ENCODE results near the gene CBX3. TPM values are rescaled to one million over a fixed set of nuclear protein-coding genes. Genes with fewer than 3 reads are reported as not detected.
A peak's percentile ranks its signal among the peaks of the same experiment; 100 is the strongest.

Gene CBX3
- total RNA-seq, 1 donor from 2014 or later, result 148 TPM

DNA sequence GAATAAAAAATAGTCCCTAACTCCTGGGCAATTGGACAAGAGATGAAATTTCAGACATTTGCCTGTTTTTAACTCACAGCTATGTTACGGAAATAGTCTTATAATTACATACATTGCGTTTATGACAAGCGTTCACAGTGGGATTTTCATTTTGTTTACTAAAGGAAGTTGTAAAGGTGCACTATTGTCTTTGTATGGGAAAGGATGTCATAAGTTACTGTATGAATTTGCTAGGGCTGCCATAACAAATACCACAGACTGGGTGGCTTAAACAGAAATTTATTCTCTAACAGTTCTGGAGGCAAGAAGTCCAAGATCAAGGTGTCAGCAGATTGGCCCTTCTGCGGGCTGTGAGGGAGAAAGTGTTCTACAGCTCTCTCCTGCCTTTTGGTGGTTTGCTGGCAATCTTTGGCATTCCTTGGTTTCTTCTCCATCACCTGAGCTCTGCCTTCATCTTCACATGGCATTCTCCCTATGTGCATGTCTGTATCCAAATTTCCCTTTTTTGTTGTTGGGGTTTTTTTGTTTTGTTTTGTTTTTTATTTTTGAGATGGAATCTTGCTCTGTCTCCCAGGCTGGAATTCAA, 43.9 kb upstream of the CBX3 start:
- H2AFZ ChIP-seq (ENCODE audit: low read depth, low read length), result no peak overlapping the region
- peaks cover 5% of the 10 kb centered on the region for H4K20me1 ChIP-seq (ENCODE audit: insufficient read depth, low read length)
- H3K27me3 ChIP-seq (ENCODE audit: insufficient read depth, low read length), result no peaks in the 10 kb centered on the region
- Mint-ChIP-seq H3K36me3 (ENCODE audit: low read depth, unreplicated experiment) (peaks cover 5% of the 10 kb centered on the region), H3K9me3 (ENCODE audit: unreplicated experiment) (no peaks in the 10 kb centered on the region), H3K27ac (ENCODE audit: unreplicated experiment) (peak overlapping the region; percentile 100), H3K4me1 (ENCODE audit: low read depth, unreplicated experiment) (peaks cover 71% of the 10 kb centered on the region), H3K4me3 (ENCODE audit: unreplicated experiment) (peak overlapping the region; percentile 20), H3K27me3 (ENCODE audit: low read depth, unreplicated experiment) (no peaks in the 10 kb centered on the region)
- TF ChIP-seq, protein P1, sequence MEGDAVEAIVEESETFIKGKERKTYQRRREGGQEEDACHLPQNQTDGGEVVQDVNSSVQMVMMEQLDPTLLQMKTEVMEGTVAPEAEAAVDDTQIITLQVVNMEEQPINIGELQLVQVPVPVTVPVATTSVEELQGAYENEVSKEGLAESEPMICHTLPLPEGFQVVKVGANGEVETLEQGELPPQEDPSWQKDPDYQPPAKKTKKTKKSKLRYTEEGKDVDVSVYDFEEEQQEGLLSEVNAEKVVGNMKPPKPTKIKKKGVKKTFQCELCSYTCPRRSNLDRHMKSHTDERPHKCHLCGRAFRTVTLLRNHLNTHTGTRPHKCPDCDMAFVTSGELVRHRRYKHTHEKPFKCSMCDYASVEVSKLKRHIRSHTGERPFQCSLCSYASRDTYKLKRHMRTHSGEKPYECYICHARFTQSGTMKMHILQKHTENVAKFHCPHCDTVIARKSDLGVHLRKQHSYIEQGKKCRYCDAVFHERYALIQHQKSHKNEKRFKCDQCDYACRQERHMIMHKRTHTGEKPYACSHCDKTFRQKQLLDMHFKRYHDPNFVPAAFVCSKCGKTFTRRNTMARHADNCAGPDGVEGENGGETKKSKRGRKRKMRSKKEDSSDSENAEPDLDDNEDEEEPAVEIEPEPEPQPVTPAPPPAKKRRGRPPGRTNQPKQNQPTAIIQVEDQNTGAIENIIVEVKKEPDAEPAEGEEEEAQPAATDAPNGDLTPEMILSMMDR (IDR thresholded peaks at IDR 0.05; ENCODE audit: insufficient read depth, low read depth, low read length), result no peak
- no peak for TF ChIP-seq EZH2 (IDR thresholded peaks at IDR 0.05; ENCODE audit: insufficient read depth, low read length)
- H3K9me3 ChIP-seq (ENCODE audit: insufficient read depth, low read depth, low read length), result no peaks in the 10 kb centered on the region
- no peaks in the 10 kb centered on the region for H3K36me3 ChIP-seq (ENCODE audit: insufficient read depth, low read length)
- peaks cover 52% of the 10 kb centered on the region for H3K4me1 ChIP-seq (ENCODE audit: insufficient read depth, low read length)
- DNase-seq (ENCODE audit: low read depth) (no peak), FAIRE-seq (no peak)
- peaks cover 43% of the 10 kb centered on the region for H3K79me2 ChIP-seq (ENCODE audit: insufficient read depth, low read length)
- H3K9ac ChIP-seq (ENCODE audit: low read length), result no peak overlapping the region
- H3K4me2 ChIP-seq (ENCODE audit: low read length), result no peak overlapping the region
- H3K4me3 ChIP-seq (ENCODE audit: insufficient read depth, low read depth, low read length), result no peak overlapping the region
- H3K27ac ChIP-seq (ENCODE audit: low read depth, low read length), result peak overlapping the region; percentile 90

DNA sequence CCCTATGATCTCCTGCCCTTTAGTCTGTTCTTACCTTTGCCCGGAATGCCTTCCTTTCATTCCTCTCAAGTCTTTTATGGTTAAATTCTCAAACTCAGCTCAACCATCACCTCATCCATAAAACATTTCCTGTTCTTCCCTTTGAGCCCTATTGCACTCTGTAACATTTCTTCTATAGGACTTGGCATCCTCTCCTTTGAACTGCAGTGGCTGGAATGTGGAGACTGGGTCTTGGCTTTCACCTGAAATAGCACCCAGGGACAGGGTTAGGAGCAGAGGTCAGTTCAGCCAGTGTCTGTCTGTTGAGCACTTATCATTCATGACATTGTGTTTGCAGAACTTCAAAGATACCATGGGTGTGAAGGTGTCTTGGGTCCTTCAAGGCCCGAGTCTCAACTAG, 42.3 kb upstream of the CBX3 start:
- Mint-ChIP-seq H3K4me3 (ENCODE audit: unreplicated experiment) (peak overlapping the region; percentile 9), H3K4me1 (ENCODE audit: low read depth, unreplicated experiment) (peaks cover 62% of the 10 kb centered on the region), H3K27me3 (ENCODE audit: low read depth, unreplicated experiment) (no peaks in the 10 kb centered on the region), H3K9me3 (ENCODE audit: unreplicated experiment) (no peaks in the 10 kb centered on the region), H3K27ac (ENCODE audit: unreplicated experiment) (peak overlapping the region; percentile 81), H3K36me3 (ENCODE audit: low read depth, unreplicated experiment) (peaks cover 5% of the 10 kb centered on the region)
- TF ChIP-seq, protein P1 (IDR thresholded peaks at IDR 0.05; ENCODE audit: insufficient read depth, low read depth, low read length), result no peak
- no peak for TF ChIP-seq EZH2 (IDR thresholded peaks at IDR 0.05; ENCODE audit: insufficient read depth, low read length)
- H3K9me3 ChIP-seq (ENCODE audit: insufficient read depth, low read depth, low read length), result no peaks in the 10 kb centered on the region
- FAIRE-seq (no peak), DNase-seq (ENCODE audit: low read depth) (peak; percentile 32)
- H3K9ac ChIP-seq (ENCODE audit: low read length), result no peak overlapping the region
- no peaks in the 10 kb centered on the region for H3K27me3 ChIP-seq (ENCODE audit: insufficient read depth, low read length)
- peak overlapping the region; percentile 53 for H3K4me2 ChIP-seq (ENCODE audit: low read length)
- no peak overlapping the region for H3K4me3 ChIP-seq (ENCODE audit: insufficient read depth, low read depth, low read length)
- H3K79me2 ChIP-seq (ENCODE audit: insufficient read depth, low read length), result peaks cover 31% of the 10 kb centered on the region
- no peaks in the 10 kb centered on the region for H3K36me3 ChIP-seq (ENCODE audit: insufficient read depth, low read length)
- H4K20me1 ChIP-seq (ENCODE audit: insufficient read depth, low read length), result peaks cover 5% of the 10 kb centered on the region
- H3K27ac ChIP-seq (ENCODE audit: low read depth, low read length), result no peak overlapping the region
- no peak overlapping the region for H2AFZ ChIP-seq (ENCODE audit: low read depth, low read length)
- peaks cover 40% of the 10 kb centered on the region for H3K4me1 ChIP-seq (ENCODE audit: insufficient read depth, low read length)

DNA sequence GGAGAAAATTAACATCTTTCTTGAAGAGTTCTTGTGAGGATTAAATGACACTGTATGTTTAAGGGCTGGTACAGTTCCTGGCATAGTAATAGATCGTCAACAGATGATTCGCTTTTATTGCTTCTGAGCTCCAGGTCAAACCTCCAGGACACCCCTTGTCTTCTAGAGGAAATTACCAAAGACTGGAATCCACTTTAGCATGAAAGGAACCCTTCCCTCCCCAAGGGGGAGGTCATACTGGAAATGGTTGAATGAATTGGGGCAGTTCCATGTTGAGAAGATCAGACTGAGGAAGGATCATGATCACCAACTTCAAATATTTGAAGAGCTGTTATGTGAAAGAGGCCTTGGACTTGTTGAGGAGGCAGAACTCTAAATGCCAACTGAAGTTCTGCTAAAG, 40.6 kb upstream of the CBX3 start:
- peaks cover 48% of the 10 kb centered on the region for H3K4me1 Mint-ChIP-seq (ENCODE audit: low read depth, unreplicated experiment)
- Histone ChIP-seq H3K9me3 (ENCODE audit: insufficient read depth, low read depth, low read length) (no peaks in the 10 kb centered on the region), H4K20me1 (ENCODE audit: insufficient read depth, low read length) (peaks cover 2% of the 10 kb centered on the region), H3K36me3 (ENCODE audit: insufficient read depth, low read length) (no peaks in the 10 kb centered on the region), H3K4me3 (ENCODE audit: insufficient read depth, low read depth, low read length) (no peak overlapping the region), H3K27me3 (ENCODE audit: insufficient read depth, low read length) (no peaks in the 10 kb centered on the region), H3K27ac (ENCODE audit: low read depth, low read length) (no peak overlapping the region), H2AFZ (ENCODE audit: low read depth, low read length) (no peak overlapping the region), H3K4me1 (ENCODE audit: insufficient read depth, low read length) (peaks cover 26% of the 10 kb centered on the region), H3K79me2 (ENCODE audit: insufficient read depth, low read length) (peaks cover 25% of the 10 kb centered on the region), H3K4me2 (ENCODE audit: low read length) (no peak overlapping the region), H3K9ac (ENCODE audit: low read length) (no peak overlapping the region)
- H3K27ac Mint-ChIP-seq (ENCODE audit: unreplicated experiment), result peak overlapping the region; percentile 50
- no peaks in the 10 kb centered on the region for H3K27me3 Mint-ChIP-seq (ENCODE audit: low read depth, unreplicated experiment)
- H3K4me3 Mint-ChIP-seq (ENCODE audit: unreplicated experiment), result no peak overlapping the region
- TF ChIP-seq, protein P1 (IDR thresholded peaks at IDR 0.05; ENCODE audit: insufficient read depth, low read depth, low read length), result no peak
- no peak for TF ChIP-seq EZH2 (IDR thresholded peaks at IDR 0.05; ENCODE audit: insufficient read depth, low read length)
- H3K9me3 Mint-ChIP-seq (ENCODE audit: unreplicated experiment), result no peaks in the 10 kb centered on the region
- DNase-seq (ENCODE audit: low read depth) (no peak), FAIRE-seq (no peak)
- H3K36me3 Mint-ChIP-seq (ENCODE audit: low read depth, unreplicated experiment), result peaks cover 5% of the 10 kb centered on the region
